NB4 (cell line): ENCODE measurements around the gene SLC39A6.
"Not testable (repeated sequence)": the region's sequence is repeated elsewhere in the genome, so short reads cannot be mapped to it uniquely, and the experiment has no call there.

ENCODE experiments used
- DNase-seq: peaks from one replicate; pipeline ENCODE4 v3.0.0; 2010; ENCODE audit warnings: low read depth
- H3K4me3 ChIP-seq: one replicate; pipeline ENCODE4 v1.5.1; 2011; ENCODE audit warnings: mild to moderate bottlenecking, low read depth, low read length, moderate library complexity
- CTCF ChIP-seq: IDR thresholded peaks from one replicate; pipeline ENCODE4 v1.5.1; 2012; ENCODE audit warnings: low read depth, low read length
- MAX ChIP-seq: IDR thresholded peaks from 2 replicates; pipeline ENCODE4 v1.6.1; 2011; ENCODE audit warnings: low read depth, low read length
- MYC ChIP-seq: IDR thresholded peaks from 2 replicates; pipeline ENCODE4 v1.6.1; 2011; ENCODE audit warnings: low read depth, low read length
- POLR2A ChIP-seq: IDR thresholded peaks from 2 replicates; pipeline ENCODE4 v1.6.1; 2011; ENCODE audit warnings: mild to moderate bottlenecking; ENCODE audit not compliant: insufficient read length; ENCODE audit errors: extremely low read depth

Gene SLC39A6

GRCh38 chr18:36127836-36128529 lies 1.2 kb downstream of the SLC39A6 start:
- no peak for TF ChIP-seq MYC
- TF ChIP-seq POLR2A = no peak
- no peak for TF ChIP-seq MAX
- no peak for TF ChIP-seq CTCF
- peak; percentile 24 for DNase-seq
- H3K4me3 ChIP-seq = peak overlapping the region; percentile 86

- DNase-seq = no peak
- TF ChIP-seq MAX (no peak), POLR2A (no peak), MYC (no peak), CTCF (no peak)
- H3K4me3 ChIP-seq = no peak overlapping the region
Measured at GRCh38 chr18:36126668-36127067, 2.5 kb downstream of the SLC39A6 start.

GRCh38 chr18:36124841-36125240 lies 4.3 kb downstream of the SLC39A6 start:
- no peak for DNase-seq
- TF ChIP-seq POLR2A = no peak
- TF ChIP-seq MAX = no peak
- no peak for TF ChIP-seq CTCF
- TF ChIP-seq MYC = no peak
- no peak overlapping the region for H3K4me3 ChIP-seq

- DNase-seq = no peak
- no peak for TF ChIP-seq MAX
- TF ChIP-seq CTCF = no peak
- TF ChIP-seq POLR2A = no peak
- no peak for TF ChIP-seq MYC
- H3K4me3 ChIP-seq = no peak overlapping the region
Measured at GRCh38 chr18:36120297-36120696, 8.8 kb downstream of the SLC39A6 start.

- DNase-seq, H3K4me3 ChIP-seq: not testable (repeated sequence)
Measured at GRCh38 chr18:36116771-36117170, 12.4 kb downstream of the SLC39A6 start.

- TF ChIP-seq MAX (no peak), CTCF (no peak), MYC (no peak)
- H3K4me3 ChIP-seq = no peak overlapping the region
- no peak for DNase-seq
Measured at GRCh38 chr18:36114738-36115137, 14.4 kb downstream of the SLC39A6 start.
